ENCODE results near the gene FUT7. TPM values are rescaled to one million over a fixed set of nuclear protein-coding genes. Genes with fewer than 3 reads are reported as not detected.

The FUT7 gene
- total and polyA plus RNA-seq, 9 of the 15 experiments (the other 6 are each of a cell fraction or from before 2014, with no cell fraction given), result not detected

- TF ChIP-seq TAF1 (IDR thresholded peaks at IDR 0.05; ENCODE audit: control insufficient read depth, extremely low read depth, insufficient read depth, low read length, severe bottlenecking) (no peak), EP400 (IDR thresholded peaks at IDR 0.05) (no peak), ZNF449 (CRISPR knock-in tag; IDR thresholded peaks at IDR 0.05) (no peak), ZBED1 (IDR thresholded peaks at IDR 0.05) (no peak), CBX5 (IDR thresholded peaks at IDR 0.05; ENCODE audit: borderline replicate concordance, low read depth) (no peak), ZFX (CRISPR knock-in tag; IDR thresholded peaks at IDR 0.05) (no peak), HNRNPLL (IDR thresholded peaks at IDR 0.05; ENCODE audit: low read depth, low read length, poor library complexity, severe bottlenecking) (peak; percentile 81), VEZF1 (CRISPR knock-in tag; IDR thresholded peaks at IDR 0.05) (peak; percentile 90), ZNF282 (CRISPR knock-in tag; IDR thresholded peaks at IDR 0.05) (no peak), MITF (IDR thresholded peaks at IDR 0.05) (peak; percentile 33; the same call in 1 of the 2 replicates), ZBTB7A (IDR thresholded peaks at IDR 0.05; ENCODE audit: borderline replicate concordance, control insufficient read depth, low read depth, low read length) (no peak), TAF9B (IDR thresholded peaks at IDR 0.05; ENCODE audit: partially characterized antibody) (no peak), HMGN3 (IDR thresholded peaks at IDR 0.05; ENCODE audit: borderline replicate concordance, extremely low read depth, insufficient read length, low read depth, low read length) (peak; percentile 48), RBM25 (IDR thresholded peaks at IDR 0.05; ENCODE audit: low read depth, low read length, severe bottlenecking) (no peak), ZBTB11 (CRISPR knock-in tag; IDR thresholded peaks at IDR 0.05) (peak in 1 of 3 experiments; percentile 50; a peak in 1 of 6 replicates), POLR3A (IDR thresholded peaks at IDR 0.05; ENCODE audit: borderline replicate concordance, extremely low read depth, insufficient read depth, insufficient read length) (no peak), FOXK2 (conservative IDR thresholded peaks at IDR 0.05 in 1 of 2, IDR thresholded peaks at IDR 0.05 in 1 of 2; ENCODE audit: low read depth in 2 of 2) (no peak)
These were observed 45.3 kb upstream of the FUT7 start, which contains the start of gene UAP1L1 (continued) for GRCh38 chr9:137077010-137077747.
